Stimulated activated CD4-positive, alpha-beta T cell treated with anti-CD3 and anti-CD28 coated beads, Interleukin-1b, Interleukin-23, amount 100 ng/mL, for 24 hours (primary cell): ENCODE measurements around the gene CD96.
"Not testable (repeated sequence)": the region's sequence is repeated elsewhere in the genome, so short reads cannot be mapped to it uniquely, and the experiment has no call there.

Experiments used
- DNase-seq, 4 experiments: peaks; one replicate each; pipeline ENCODE4 v3.0.0-alpha.2; 2020; ENCODE audit warnings: low read depth in 4 of 4, low spot score in 1 of 4

Gene CD96

GRCh38 chr3:111668888-111669488, 127.0 kb downstream of the CD96 start:
- DNase-seq = no peak

GRCh38 chr3:111669926-111670630, 128.1 kb downstream of the CD96 start:
- DNase-seq = no peak

- DNase-seq = not testable (repeated sequence)
These were observed 130.5 kb downstream of the CD96 start for GRCh38 chr3:111672461-111672860.

GRCh38 chr3:111675846-111676210, 133.8 kb downstream of the CD96 start:
- no peak for DNase-seq

GRCh38 chr3:111676211-111677006, 134.4 kb downstream of the CD96 start:
- no peak for DNase-seq

GRCh38 chr3:111677007-111677392, 135.0 kb downstream of the CD96 start:
- DNase-seq = no peak

GRCh38 chr3:111681661-111682426, 139.8 kb downstream of the CD96 start:
- DNase-seq = no peak

- no peak for DNase-seq
These were observed 142.6 kb downstream of the CD96 start for GRCh38 chr3:111684640-111685039.

- no peak for DNase-seq
These were observed 146.3 kb downstream of the CD96 start for GRCh38 chr3:111688190-111688800.

- no peak for DNase-seq
These were observed 148.2 kb downstream of the CD96 start for GRCh38 chr3:111690242-111690641.

GRCh38 chr3:111691293-111691909, 149.4 kb downstream of the CD96 start:
- DNase-seq = no peak

- no peak for DNase-seq
These were observed 150.9 kb downstream of the CD96 start for GRCh38 chr3:111692593-111693552.

GRCh38 chr3:111694471-111694870, 152.5 kb downstream of the CD96 start:
- DNase-seq = no peak

- DNase-seq = no peak
These were observed 153.7 kb downstream of the CD96 start for GRCh38 chr3:111695636-111696117.

- DNase-seq = no peak
These were observed 158.1 kb downstream of the CD96 start for GRCh38 chr3:111700054-111700453.

GRCh38 chr3:111701292-111701906, 159.4 kb downstream of the CD96 start:
- DNase-seq = no peak
